IMR-90 (cell line): ENCODE data around the gene MAPK8IP1. TPM values are rescaled to one million over a fixed set of nuclear protein-coding genes. Genes with fewer than 3 reads are reported as not detected.

Experiments
- ATAC-seq: fragments of 200-7000 bp; cut with Tn5 transposase; 2 replicates; pipeline ENCODE4 v1.9.1; 2020; ENCODE audit warnings: low read depth, mild to moderate bottlenecking, moderate library complexity
- BruUV-seq: library from RNA; stranded (reverse); fragments of 400-500 nt; replicated peaks from 2 replicates; lab custom pipeline; 2021; lab: Mats Ljungman, UMichigan
- CTCF ChIA-PET: fragments of 300-600 bp; formaldehyde crosslinking; extraction: SDS; loops from one replicate; lab custom pipeline; 2021; ENCODE audit warnings: antibody characterized with exemption; lab: Yijun Ruan, JAX
- POLR2A ChIA-PET: fragments of 300-600 bp; sonication (Branson Sonifier 250); formaldehyde crosslinking; loops from one replicate; lab custom pipeline; 2022; ENCODE audit warnings: antibody characterized with exemption; ENCODE audit not compliant: unreplicated experiment; lab: Charles Lee
- DNase-seq: peaks from one replicate; pipeline ENCODE4 v3.0.0; 2013
- H2AFZ ChIP-seq: replicated peaks from 2 replicates; pipeline ENCODE3; 2013; ENCODE audit warnings: low read length, mild to moderate bottlenecking; ENCODE audit not compliant: poor library complexity
- H2AK5ac ChIP-seq: 2 replicates; pipeline ENCODE4 v1.6.1; 2013; ENCODE audit warnings: low read depth, low read length, inconsistent platforms
- H2AK9ac ChIP-seq: replicated peaks from 2 replicates; pipeline ENCODE3; 2013; ENCODE audit warnings: mild to moderate bottlenecking, low read depth, low read length, moderate library complexity; ENCODE audit not compliant: poor library complexity
- H2BK120ac ChIP-seq: 2 replicates; pipeline ENCODE4 v1.6.1; 2013; ENCODE audit warnings: low read depth, low read length, inconsistent platforms
- H2BK15ac ChIP-seq: 3 replicates; pipeline ENCODE4 v1.6.1; 2013; ENCODE audit warnings: low read depth, low read length, inconsistent platforms
- H2BK20ac ChIP-seq: 2 replicates; pipeline ENCODE4 v1.6.1; 2013; ENCODE audit warnings: low read depth, mild to moderate bottlenecking, inconsistent platforms, low read length, moderate library complexity
- H2BK5ac ChIP-seq: 2 replicates; pipeline ENCODE4 v1.6.1; 2013; ENCODE audit warnings: mild to moderate bottlenecking, low read depth, low read length, inconsistent platforms; ENCODE audit not compliant: poor library complexity, severe bottlenecking
- H3K14ac ChIP-seq: replicated peaks from 2 replicates; pipeline ENCODE4 v1.6.1; 2013; ENCODE audit warnings: low read depth, low read length, inconsistent platforms
- H3K18ac ChIP-seq: 2 replicates; pipeline ENCODE4 v1.6.1; 2013; ENCODE audit warnings: low read depth, low read length, control low read depth
- H3K23ac ChIP-seq: 2 replicates; pipeline ENCODE4 v1.6.1; 2013; ENCODE audit warnings: low read depth, low read length, inconsistent platforms
- H3K27ac ChIP-seq: 2 replicates; pipeline ENCODE4 v1.5.1; 2013; ENCODE audit warnings: mild to moderate bottlenecking, control low read depth, low read length; ENCODE audit not compliant: insufficient read depth
- H3K27me3 ChIP-seq: 2 replicates; pipeline ENCODE4 v1.6.1; 2013; ENCODE audit warnings: low read length; ENCODE audit not compliant: control insufficient read depth, insufficient read depth
- H3K36me3 ChIP-seq: 2 replicates; pipeline ENCODE4 v1.6.1; 2013; ENCODE audit warnings: low read length, mixed read lengths; ENCODE audit not compliant: control insufficient read depth, insufficient read depth
- H3K4ac ChIP-seq: 2 replicates; pipeline ENCODE4 v1.6.1; 2013; ENCODE audit warnings: low read depth, low read length, inconsistent platforms
- H3K4me1 ChIP-seq: 2 replicates; pipeline ENCODE4 v1.6.1; 2013; ENCODE audit warnings: low read length, mixed read lengths; ENCODE audit not compliant: control insufficient read depth, insufficient read depth
- H3K4me2 ChIP-seq: 2 replicates; pipeline ENCODE4 v1.6.1; 2013; ENCODE audit warnings: low read depth, mild to moderate bottlenecking, control low read depth, low read length, moderate library complexity
- H3K4me3 ChIP-seq: 2 replicates; pipeline ENCODE4 v1.5.1; 2013; ENCODE audit warnings: low read depth, mild to moderate bottlenecking, control low read depth, low read length, moderate library complexity; ENCODE audit not compliant: insufficient read depth
- H3K56ac ChIP-seq: 2 replicates; pipeline ENCODE4 v1.6.1; 2013; ENCODE audit warnings: low read length, inconsistent platforms; ENCODE audit not compliant: insufficient read depth; ENCODE audit errors: extremely low read depth
- H3K79me1 ChIP-seq, 2 experiments: 2 replicates each; pipeline ENCODE4 v1.6.1; 2013; ENCODE audit warnings: low read length in 2 of 2, inconsistent platforms in 1 of 2, low read depth in 1 of 2
- H3K9ac ChIP-seq: 2 replicates; pipeline ENCODE4 v1.6.1; 2013; ENCODE audit warnings: low read depth, low read length, control low read depth
- H3K9me1 ChIP-seq: 2 replicates; pipeline ENCODE4 v1.6.1; 2013; ENCODE audit warnings: low read length, inconsistent platforms; ENCODE audit not compliant: insufficient read depth
- H3K9me3 ChIP-seq: 2 replicates; pipeline ENCODE4 v1.6.1; 2013; ENCODE audit warnings: low read length; ENCODE audit not compliant: control insufficient read depth, insufficient read depth
- H4K20me1 ChIP-seq: 2 replicates; pipeline ENCODE4 v1.6.1; 2013; ENCODE audit warnings: low read length, inconsistent platforms; ENCODE audit not compliant: insufficient read depth
- H4K5ac ChIP-seq: 2 replicates; pipeline ENCODE4 v1.6.1; 2013; ENCODE audit warnings: mild to moderate bottlenecking, low read depth, low read length, control low read depth
- H4K8ac ChIP-seq, 2 experiments: 2 replicates each; pipeline ENCODE4 v1.6.1; 2013; ENCODE audit warnings: low read depth in 2 of 2, low read length in 2 of 2, control low read depth in 1 of 2, inconsistent platforms in 1 of 2
- H4K91ac ChIP-seq: 2 replicates; pipeline ENCODE4 v1.6.1; 2013; ENCODE audit warnings: low read depth, low read length, inconsistent platforms; ENCODE audit not compliant: insufficient read depth
- MAFK ChIP-seq: IDR thresholded peaks from 2 replicates; pipeline ENCODE4 v1.6.1; 2012; ENCODE audit warnings: low read depth, low read length, improper control_type of control experiment
- RAD21 ChIP-seq: IDR thresholded peaks from 2 replicates; pipeline ENCODE4 v1.6.1; 2012; ENCODE audit warnings: low read length, improper control_type of control experiment
- WGBS, 2 experiments: methylation state at CpG; one replicate each; pipeline versions ENCODE4 v1.1.5 to v1.1.7; 2013; ENCODE audit warnings: missing lambda C conversion rate in 2 of 2; ENCODE audit not compliant: insufficient read length in 1 of 2; ENCODE audit errors: extremely low coverage in 2 of 2; 5-methylcytosine and 5-hydroxymethylcytosine counted together
- dilution Hi-C: fragments of 300-500 bp; cut with HindIII; formaldehyde crosslinking; loops from one replicate; pipeline ENCODE4 v1.14.3; 2018; ENCODE audit warnings: low sequenced_read_pairs; ENCODE audit not compliant: unreplicated experiment
- in situ Hi-C: fragments of 300-500 bp; cut with MboI; formaldehyde crosslinking; loops from 3 replicates; pipeline ENCODE4 v1.14.3; 2019; ENCODE audit warnings: low sequenced_read_pairs, inconsistent platforms, mixed read lengths
- intact Hi-C: fragments of 100-400 bp; cut with micrococcal nuclease; formaldehyde crosslinking; loops from 2 replicates; pipeline ENCODE4 v1.10.0; 2022
- polyA plus RNA-seq, 3 experiments: library from polyadenylated mRNA; depleted of rRNA; stranded (reverse); fragments of >200 nt; gene quantifications; 2 replicates each; pipeline ENCODE4 v1.2.3, GENCODE V29; 2012; ENCODE audit warnings: low replicate concordance in 1 of 3
- total RNA-seq: library from RNA; depleted of rRNA; stranded (reverse); fragments of >200 nt; gene quantifications from 2 replicates; pipeline ENCODE4 v1.2.3, GENCODE V29; 2012

MAPK8IP1 gene
- total and polyA plus RNA-seq, 2 of the 4 experiments (the other 2 are of a cell fraction) = 6.5 to 9.6 TPM

DNA sequence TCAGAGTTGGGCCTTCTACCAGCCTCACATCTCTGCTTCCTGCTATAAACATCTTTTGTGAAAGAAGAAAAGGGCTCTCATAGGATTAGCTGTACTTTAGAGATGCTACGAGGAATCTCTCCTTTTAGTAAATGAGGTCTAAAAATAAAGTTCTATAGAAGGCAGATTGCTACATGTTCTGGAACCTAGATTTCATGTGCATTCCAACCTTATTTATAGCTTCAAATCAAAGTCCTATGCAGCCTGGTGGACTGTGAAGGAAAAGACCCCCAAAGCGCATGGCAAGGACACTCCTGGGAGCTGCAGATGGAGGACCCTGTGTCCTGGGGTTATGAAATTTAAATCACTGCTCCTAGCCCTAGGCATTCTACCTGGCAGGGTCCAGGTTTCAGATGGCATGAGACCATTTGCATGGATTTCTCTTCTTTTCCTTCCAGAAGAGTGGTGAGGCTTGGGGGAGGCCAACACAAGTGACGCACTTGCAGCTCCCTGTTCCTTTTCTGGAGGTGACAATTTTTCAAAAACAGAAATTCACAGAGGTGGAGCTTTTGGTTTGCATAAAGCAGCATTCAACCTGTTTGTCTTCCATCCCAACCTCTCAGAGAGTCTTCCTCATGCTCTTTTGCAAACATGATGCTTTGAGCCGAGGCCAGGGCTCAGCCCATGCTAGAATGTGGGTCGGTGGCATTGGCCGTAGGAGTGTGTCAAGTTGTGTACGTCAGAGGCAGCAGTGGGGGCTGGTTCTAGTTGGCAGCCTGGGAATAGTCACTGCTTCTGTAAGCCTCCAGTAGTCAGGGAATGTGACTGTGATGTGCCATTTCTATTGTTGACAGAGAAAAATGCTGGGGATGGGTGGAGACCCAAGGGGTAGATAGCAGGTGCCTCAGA, 31.9 kb upstream of the MAPK8IP1 start (continued):
- no peak for TF ChIP-seq MAFK

GRCh38 chr11:45855308-45855707, 30.1 kb upstream of the MAPK8IP1 start:
- POLR2A ChIA-PET = no interaction called here
- Histone ChIP-seq H3K36me3 (peaks cover 6% of the 10 kb centered on the region), H3K79me1 (peaks cover 19 to 77% of the 10 kb centered on the region in 2 experiments), H2BK120ac (no peak overlapping the region), H3K9me1 (peaks cover 23% of the 10 kb centered on the region), H3K9ac (no peak overlapping the region), H3K4me2 (no peak overlapping the region), H3K9me3 (no peaks in the 10 kb centered on the region), H4K20me1 (peaks cover 36% of the 10 kb centered on the region), H3K23ac (no peak overlapping the region), H4K5ac (no peak overlapping the region), H2BK15ac (no peak overlapping the region), H3K27ac (no peak overlapping the region), H3K18ac (no peak overlapping the region), H3K4ac (no peak overlapping the region), H2BK5ac (no peak overlapping the region), H3K4me1 (peaks cover 31% of the 10 kb centered on the region), H2BK20ac (no peak overlapping the region), H4K8ac (no peak overlapping the region), H2AK5ac (no peak overlapping the region), H3K14ac (no peak overlapping the region), H2AFZ (no peak overlapping the region), H3K27me3 (no peaks in the 10 kb centered on the region), H2AK9ac (no peak overlapping the region), H3K56ac (no peak overlapping the region), H3K4me3 (no peak overlapping the region), H4K91ac (no peak overlapping the region)
- CTCF ChIA-PET = no interaction called here
- intact Hi-C loops = no loop called here
- 92% methylated on average over 2 of the region's 5 CpGs; no CpG with 5 or more reads in 1 of the 2 experiments for WGBS, 2 experiments
- TF ChIP-seq RAD21 = no peak
- dilution Hi-C loops = no loop called here
- in situ Hi-C loops = no loop called here
- DNase-seq = no peak
- no peak for ATAC-seq
- BruUV-seq = no TSS peak
